ENCODE results near the gene GLIS1. TPM values are rescaled to one million over a fixed set of nuclear protein-coding genes. Genes with fewer than 3 reads are reported as not detected.

Gene GLIS1
- total RNA-seq, 1 experiment from 2014 or later: 0.39 TPM

GRCh38 chr1:53579221-53580008, 159.5 kb downstream of the GLIS1 start:
- DNase-seq (ENCODE audit: low read depth, low spot score) (no peak), ATAC-seq (no peak)
- peaks cover 5 to 12% of the 10 kb centered on the region in 2 experiments; a peak in 2 of 4 replicates for H3K4me1 ChIP-seq (ENCODE audit: control insufficient read depth in 1 of 2, insufficient read depth in 2 of 2, low read length in 2 of 2)
- H3K9ac ChIP-seq (ENCODE audit: low read length): no peak overlapping the region
- H3K4me2 ChIP-seq (ENCODE audit: low read length): no peak overlapping the region
- no peaks in the 10 kb centered on the region for H3K9me3 ChIP-seq (ENCODE audit: control insufficient read depth in 1 of 2, insufficient read depth in 1 of 2, low read depth in 1 of 2, low read length in 2 of 2)
- H3K9me2 ChIP-seq (ENCODE audit: insufficient read depth): no peaks in the 10 kb centered on the region
- intact Hi-C loops (cut with micrococcal nuclease): no loop called here
- H2AFZ ChIP-seq (ENCODE audit: low read depth, low read length, poor library complexity, severe bottlenecking): no peak overlapping the region
- no peak overlapping the region for H3K4me3 ChIP-seq (replicated peaks in 1 of 2; ENCODE audit: low read depth in 1 of 2, low read length in 2 of 2)
- no peaks in the 10 kb centered on the region for H3K36me3 ChIP-seq (ENCODE audit: control insufficient read depth in 1 of 2, insufficient read depth in 2 of 2, low read length in 2 of 2)
- no peak overlapping the region for H3K27ac ChIP-seq (ENCODE audit: low read depth, low read length)
- H3K79me2 ChIP-seq (ENCODE audit: insufficient read depth, low read length): no peaks in the 10 kb centered on the region
- ChIA-PET POLR2A (no interaction called here), RAD21 (ENCODE audit: low non-redundant PET in 1 of 2, low total read pairs in 2 of 2, uncharacterized antibody in 2 of 2, unreplicated experiment in 2 of 2) (no interaction called here), CTCF (no interaction called here)
- no peaks in the 10 kb centered on the region for H4K20me1 ChIP-seq (ENCODE audit: insufficient read depth)
- no TSS peak for BruUV-seq (replicated peaks)
- peaks cover under 1% of the 10 kb centered on the region; the same call in 1 of the 2 replicates for H3K27me3 ChIP-seq (ENCODE audit: insufficient read depth, low read length)
- TF ChIP-seq POLR2AphosphoS5 (IDR thresholded peaks at IDR 0.05; ENCODE audit: low read depth, low read length) (no peak), TCF7L2 (IDR thresholded peaks at IDR 0.05; ENCODE audit: borderline replicate concordance, extremely low read depth, insufficient read depth, insufficient read length) (no peak), ZNF274 (IDR thresholded peaks at IDR 0.05; ENCODE audit: low read depth, low read length) (no peak), SIN3A (IDR thresholded peaks at IDR 0.05; ENCODE audit: low read depth) (no peak), CEBPB (IDR thresholded peaks at IDR 0.05; ENCODE audit: low read depth) (no peak), RAD21 (IDR thresholded peaks at IDR 0.05; ENCODE audit: low read depth) (no peak), ZBTB33 (IDR thresholded peaks at IDR 0.05; ENCODE audit: extremely low read depth, insufficient replicate concordance, low read length) (no peak), MAX (IDR thresholded peaks at IDR 0.05) (no peak), SRF (IDR thresholded peaks at IDR 0.05; ENCODE audit: low read depth) (no peak), EGR1 (IDR thresholded peaks at IDR 0.05; ENCODE audit: low read depth) (no peak), ATF3 (IDR thresholded peaks at IDR 0.05) (no peak), CTCF (IDR thresholded peaks at IDR 0.05 in 2 of 3, conservative IDR thresholded peaks at IDR 0.05 in 1 of 3; ENCODE audit: borderline replicate concordance in 1 of 3, insufficient read depth in 1 of 3, low read depth in 2 of 3, low read length in 2 of 3) (no peak), REST (IDR thresholded peaks at IDR 0.05; ENCODE audit: low read depth) (no peak), CBX3 (IDR thresholded peaks at IDR 0.05; ENCODE audit: low read depth) (no peak), JUND (IDR thresholded peaks at IDR 0.05) (no peak)
